Muscle of back (tissue), 11 donors: Measurements from ENCODE around the gene HAPSTR1. TPM values are rescaled to one million over a fixed set of nuclear protein-coding genes. Genes with fewer than 3 reads are reported as not detected.

Experiments used
- DNase-seq, 3 donors: peaks; one replicate each; pipeline versions ENCODE4 v3.0.0 to v3.0.0-alpha.2; 2013
- polyA plus RNA-seq, 10 donors: library from polyadenylated mRNA; unstranded; fragments of 120-200 nt; gene quantifications; one replicate each; pipeline ENCODE4 v1.2.1, GENCODE V29; 2013; ENCODE audit not compliant: insufficient read length in 10 of 10

HAPSTR1 gene
- polyA plus RNA-seq, 10 donors: 29.8 to 41.3 (median 35.3) TPM

DNA sequence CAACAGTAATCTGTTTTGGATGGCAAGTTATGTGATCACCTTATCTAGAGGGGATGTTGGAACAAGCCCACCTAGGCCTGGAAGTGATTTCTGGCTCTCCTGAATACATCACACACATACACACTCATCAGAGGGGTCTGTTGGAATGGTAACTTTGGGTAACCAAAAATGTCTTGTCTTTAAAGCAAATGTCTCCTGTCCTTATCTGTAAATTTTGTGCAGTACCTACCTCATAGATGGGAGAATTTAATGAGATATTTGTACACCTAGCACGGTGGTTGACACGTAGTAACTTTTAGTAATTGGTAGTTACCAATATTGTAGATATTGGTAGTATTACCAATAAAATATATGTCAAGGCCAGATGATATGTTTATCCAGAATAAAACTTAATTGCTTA lies 24.7 kb downstream of the HAPSTR1 start:
- no peak for DNase-seq

DNA sequence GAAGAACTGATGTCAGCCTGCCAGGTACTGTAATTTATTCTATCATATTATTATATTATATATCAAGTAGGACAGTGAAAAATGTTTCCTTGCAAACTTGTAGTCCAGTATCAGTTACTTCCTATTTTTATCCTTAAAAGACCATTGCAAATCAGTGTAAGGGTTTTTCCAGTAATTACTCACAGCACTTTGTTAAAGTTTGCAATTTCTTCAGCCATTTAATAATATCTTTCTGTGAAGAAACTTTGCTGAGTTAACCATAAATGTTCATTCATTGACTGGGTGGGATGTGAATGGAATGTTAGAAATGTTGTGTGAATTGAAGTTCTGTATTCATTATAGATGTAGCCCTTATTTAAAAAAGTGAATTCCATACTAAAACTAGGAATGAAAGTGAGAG lies 26.7 kb downstream of the HAPSTR1 start:
- no peak for DNase-seq

DNA sequence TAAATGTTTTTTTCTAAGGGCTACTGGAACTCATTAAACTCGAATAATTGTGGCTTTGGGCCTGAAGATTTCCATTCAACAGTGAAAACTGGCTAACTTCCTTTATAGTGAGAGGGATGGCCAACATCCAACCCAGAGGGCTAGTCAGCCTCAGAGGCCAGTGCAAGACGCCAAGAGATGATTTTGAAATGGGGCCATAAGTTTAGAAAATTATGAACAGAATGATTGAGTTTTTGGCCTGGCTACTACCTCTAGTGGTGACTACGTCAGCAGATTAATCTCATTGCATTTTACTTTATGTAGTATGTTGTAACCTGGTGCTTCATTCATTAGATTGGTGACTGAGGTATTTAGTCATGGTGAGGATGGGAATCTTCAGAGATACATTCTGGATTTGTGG lies 28.4 kb downstream of the HAPSTR1 start:
- DNase-seq: peak; percentile 48 to 63 (median 57)

DNA sequence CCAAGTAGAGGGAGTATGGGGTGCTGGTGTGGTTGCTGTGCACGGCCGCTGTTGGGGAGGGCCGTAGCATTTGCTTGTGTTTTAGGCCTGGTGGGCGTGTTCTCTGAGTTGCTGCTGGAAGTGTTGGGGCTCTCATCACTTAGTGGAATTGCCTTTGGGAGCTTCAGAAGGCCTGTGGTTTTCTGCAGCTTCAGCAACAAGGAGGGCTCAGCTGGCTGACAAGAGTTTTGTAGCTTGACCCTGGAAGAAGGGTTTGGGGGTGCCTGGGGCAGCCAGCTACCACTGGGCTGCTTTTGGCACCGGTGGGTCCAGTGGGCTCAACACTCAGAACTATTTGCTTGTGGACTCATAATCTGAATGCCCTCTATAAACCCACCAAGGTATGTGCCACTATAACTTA lies 30.9 kb downstream of the HAPSTR1 start:
- no peak for DNase-seq

DNA sequence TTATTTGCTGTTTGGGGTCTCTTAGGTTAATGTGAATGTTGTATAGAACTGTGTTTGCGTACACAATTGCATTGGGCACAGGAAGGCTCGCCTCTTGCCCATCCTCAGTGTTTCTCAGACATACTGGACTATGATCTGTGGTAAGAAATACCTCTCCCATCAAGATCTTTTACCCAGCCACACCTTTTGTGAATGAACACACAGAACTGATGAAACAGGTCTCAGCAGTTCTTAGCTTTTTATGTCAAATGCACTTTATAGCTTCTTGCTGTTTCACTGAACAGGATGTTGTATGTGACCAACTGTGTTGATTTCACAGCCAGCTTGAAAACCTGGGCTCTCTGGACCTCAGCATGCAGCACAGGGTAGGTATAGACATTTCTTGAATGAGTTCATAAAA lies 31.5 kb downstream of the HAPSTR1 start:
- no peak for DNase-seq

DNA sequence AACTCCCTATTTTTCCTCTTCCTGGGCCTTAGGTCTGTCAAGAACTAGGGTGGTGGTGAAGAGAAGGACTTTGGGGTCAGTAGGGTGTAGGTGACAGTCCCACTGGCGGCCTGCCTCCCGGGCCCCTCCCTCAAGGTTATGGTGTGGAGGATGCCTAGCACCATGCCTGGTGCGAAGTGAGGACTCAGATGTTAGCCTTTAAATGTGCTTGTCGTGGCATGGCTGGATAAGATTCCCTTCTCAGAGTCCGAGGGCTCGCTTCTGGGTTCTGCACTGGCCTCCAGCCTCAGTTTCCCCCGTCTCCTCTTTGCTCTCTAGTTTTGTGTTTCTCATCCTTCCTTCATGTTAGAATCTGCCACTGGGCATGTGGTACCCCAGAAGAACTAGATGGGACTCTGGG lies 32.0 kb downstream of the HAPSTR1 start:
- DNase-seq: no peak

DNA sequence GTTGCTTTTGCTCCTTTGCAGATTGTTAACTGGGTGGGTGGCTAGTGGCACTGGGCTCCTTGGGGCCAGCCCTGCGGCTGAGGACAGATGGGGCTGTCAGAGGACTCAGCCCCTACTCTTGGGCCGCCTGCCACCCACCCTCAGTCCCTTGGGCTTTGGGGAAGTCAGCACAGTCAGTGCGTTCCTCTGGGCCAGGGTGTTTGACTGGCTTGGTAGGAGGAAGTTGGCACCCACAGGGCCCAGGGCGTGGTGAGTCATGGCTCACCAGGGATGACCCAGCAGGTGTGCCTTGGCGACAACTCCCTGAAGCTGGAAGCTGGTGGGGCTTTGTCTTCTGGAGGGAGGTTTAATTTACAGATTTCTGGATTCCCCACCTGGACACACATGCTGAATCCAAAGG lies 32.4 kb downstream of the HAPSTR1 start:
- DNase-seq: no peak

DNA sequence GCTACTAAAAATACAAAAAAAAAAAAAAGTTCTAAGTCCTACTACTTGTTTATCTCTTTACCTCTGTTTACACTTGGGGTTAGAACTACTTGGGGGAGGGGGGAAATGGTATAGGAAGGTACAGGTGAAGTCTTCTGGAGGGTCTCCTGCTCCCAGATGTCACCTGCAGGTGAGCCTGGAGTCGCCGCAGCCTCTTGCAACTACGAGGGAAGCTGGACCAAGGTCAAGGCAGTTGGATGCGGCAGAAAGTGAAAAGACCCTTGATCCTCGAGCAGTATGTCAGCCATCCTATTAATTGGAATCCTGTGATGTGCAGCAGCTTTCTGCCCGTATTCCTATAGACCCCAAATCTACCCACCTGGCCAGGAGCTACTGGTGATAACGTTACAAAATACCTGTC lies 33.0 kb downstream of the HAPSTR1 start:
- no peak for DNase-seq

DNA sequence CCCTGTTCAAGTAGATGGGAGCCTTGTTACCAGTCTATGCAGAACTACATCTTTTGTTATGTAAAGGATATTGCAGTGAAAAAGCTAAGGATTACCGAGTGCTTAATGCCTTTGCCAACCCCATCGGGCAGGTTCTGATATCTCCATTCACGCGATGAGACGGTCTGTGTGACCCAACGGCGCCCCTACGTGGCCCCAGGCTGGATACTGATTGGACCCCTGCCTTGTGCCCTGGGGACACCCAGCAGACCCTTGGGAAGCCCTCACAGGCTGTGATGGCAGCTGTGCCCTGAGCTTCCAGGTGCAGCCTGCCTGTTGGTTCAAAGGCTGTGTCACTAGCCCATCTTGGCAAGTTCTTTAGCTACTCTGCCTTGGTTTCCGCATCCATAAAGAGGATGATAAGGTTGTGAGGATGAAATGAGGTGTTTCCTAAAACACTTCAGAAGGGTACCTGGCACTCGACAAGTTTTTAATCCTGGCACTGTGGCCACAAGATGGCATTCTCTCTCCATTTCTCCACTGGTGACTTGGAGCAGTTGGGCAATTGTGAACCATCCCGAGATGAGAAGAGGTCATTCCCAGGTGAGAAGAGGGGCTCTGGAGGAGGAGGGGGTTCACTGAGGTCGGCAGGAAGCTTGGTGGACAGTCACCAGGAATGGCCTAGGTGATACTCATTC lies 33.6 kb downstream of the HAPSTR1 start:
- no peak for DNase-seq

DNA sequence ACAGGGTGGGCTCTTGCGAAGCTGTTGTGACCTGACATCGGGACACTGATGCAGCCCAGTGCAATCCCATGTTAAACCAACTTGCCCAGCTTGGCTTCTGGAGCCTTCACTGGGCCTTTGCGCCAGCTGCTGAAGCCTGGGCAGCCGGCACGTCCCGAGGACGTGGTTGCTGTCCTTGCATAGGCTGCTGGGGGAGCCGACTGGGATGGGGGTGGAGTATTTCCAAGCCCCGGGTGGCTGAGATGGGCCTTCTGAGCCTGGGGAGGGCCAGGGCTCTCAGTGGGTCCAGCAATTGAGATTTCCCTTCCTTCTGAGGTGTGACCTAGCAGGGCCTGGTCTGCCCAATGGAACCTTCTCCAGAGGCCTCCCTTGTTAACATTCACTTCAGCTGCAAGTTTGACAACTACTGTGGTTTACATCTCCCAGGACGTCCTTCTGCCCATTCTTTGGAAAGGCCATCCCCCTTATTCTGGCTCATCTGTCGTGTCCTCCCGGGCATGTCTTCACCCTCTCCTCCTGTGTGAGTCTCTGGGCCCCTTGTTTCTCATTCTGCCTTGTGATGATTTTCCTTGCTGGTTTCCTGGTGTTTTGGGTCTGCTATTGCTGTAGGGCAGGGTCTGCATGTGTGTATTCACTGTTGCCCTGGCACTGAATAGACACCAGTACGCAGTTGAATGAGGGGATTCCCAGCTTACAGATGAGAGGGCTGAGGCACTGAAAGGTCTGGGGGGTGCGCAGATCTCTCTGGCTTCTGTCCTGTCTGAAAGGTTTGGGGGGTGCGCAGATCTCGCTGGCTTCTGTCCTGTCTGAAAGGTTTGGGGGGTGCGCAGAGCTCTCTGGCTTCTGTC lies 34.4 kb downstream of the HAPSTR1 start:
- no peak for DNase-seq

DNA sequence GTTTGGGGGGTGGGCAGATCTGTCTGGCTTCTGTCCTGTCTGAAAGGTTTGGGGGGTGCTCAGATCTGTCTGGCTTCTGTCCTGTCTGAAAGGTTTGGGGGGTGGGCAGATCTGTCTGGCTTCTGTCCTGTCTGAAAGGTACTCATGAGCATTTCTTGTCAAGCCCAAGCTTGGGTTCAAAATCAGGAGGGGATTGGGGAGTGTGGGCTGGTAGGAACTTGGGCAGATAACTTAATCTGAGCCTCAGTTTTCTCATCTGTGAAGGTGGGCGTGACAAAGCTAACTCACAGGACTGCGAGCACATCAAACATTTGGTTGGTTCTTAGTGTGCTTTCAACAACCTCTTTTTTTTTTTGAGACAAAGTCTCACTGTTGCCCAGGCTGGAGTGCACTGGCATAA lies 35.2 kb downstream of the HAPSTR1 start:
- no peak for DNase-seq

DNA sequence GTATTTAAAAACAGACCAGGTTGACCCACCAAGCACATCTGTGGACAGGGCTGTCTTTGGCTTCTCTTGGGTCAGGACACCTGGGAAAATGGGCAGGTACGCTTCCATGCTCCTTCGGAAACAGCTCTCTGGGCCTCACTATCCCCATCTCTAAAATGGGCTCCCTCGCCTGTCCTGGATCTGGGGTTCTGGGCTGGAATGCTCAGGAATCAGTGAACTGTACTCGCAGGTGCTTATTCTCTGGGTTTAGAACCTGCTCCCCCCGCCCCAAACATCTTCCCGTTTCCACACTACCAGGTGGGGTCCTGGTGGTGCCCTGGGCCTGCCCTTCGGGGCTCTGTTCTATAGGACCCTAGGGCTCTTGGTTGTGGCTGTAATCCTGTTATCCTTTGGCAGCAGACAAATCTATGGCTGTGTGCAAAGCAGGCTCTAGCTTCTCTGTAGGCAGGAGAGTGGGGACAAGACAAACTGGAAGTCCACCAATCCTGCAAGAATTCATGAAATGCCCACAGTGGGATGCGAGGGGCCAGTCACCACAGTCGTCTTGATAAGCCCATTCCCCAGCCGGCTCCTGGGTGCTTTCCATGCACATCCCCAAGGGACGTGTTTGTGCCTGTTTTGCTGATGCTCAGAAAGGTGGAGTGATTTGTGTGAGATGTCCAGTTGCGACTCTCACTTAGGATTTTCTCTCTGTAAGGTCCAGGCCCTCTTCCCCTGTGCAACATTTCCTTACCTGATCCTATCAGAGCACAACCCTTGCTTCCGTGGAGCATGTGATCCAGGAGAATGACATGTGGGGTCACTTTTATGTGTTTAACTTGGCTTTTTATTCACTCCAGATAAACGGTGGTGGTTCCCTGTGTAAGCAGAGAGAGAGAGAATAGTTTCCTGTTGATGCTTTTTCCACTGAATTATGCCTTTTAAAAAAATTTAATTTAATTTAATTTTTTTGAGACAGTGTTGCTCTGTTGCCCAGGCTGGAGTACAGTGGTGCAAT lies 37.2 kb downstream of the HAPSTR1 start:
- DNase-seq: no peak

DNA sequence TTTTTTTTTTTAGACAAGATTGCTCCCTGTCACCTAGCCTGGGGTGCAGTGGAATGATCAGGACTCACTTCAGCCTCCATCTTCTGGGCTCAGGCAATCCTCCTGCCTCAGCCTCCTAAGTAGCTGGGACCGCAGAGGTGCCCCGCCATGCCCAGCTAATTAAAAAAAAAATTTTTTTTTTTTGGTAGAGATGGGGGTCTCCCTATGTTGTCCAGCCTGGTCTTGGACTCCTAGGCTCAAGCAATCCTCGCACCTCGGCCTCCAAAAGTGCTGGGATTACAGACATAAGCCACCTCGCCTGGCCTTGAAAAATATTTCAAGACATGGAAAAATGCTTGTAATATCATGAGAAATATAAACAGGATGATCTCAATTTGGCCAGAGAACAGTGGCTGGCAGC lies 42.9 kb downstream of the HAPSTR1 start:
- DNase-seq: no peak

DNA sequence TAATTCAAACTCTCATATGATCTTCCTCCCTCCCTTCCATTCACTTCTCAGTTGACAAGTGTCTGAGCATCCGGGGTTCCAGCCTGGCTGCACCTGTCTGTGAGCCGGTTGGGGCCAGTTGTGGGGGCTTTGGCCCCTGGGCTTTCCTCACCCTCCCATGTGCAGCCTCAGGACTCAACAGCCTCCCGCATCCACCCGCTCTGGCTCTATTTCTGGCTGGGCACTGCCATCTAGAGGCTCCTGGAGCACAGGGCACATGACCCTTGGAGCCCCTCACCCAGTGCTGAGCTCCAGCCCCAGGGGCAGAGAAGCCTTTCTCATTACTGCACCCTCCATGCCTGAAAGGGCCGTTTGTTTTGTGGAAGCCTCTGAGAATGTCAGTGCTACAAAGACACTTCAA lies 43.3 kb downstream of the HAPSTR1 start:
- peak in 1 of 3 donors; percentile 45 for DNase-seq

DNA sequence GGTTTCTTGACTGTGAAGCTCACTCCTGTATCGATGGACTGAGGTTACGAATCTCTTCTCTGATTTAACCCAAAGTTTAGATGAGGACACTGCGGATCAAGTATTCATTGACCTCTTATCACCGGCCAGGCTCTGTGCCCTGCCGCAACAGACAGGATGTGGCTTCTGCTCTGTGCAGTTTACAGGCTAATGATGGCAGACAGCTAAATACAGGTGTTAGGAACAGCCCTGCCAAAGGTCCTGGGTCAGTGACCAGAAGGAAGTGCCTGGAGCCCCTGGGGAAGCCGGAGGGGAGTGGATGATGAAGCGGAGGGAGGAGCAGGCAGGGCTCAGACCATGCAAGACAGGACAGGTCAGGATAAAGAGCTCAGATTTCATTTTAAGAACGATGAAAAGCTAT lies 44.4 kb downstream of the HAPSTR1 start:
- no peak for DNase-seq

DNA sequence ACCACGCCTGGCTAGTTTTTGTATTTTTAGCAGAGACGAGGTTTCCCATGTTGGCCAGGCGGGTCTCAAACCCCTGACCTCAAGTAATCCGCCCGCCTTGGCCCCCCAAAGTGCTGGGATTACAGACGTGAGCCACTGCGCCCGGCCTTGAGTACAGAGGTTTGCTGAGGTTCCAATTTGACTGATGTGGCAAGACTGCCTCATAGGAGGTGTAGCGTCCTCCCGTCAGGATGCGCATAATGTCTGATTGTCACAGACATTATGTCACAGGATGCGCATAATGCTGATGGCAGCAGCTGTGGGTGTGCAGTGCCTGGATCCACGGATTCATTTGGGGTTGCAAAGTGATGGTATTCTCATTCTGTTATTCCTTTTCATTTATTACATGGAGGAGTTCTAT lies 45.2 kb downstream of the HAPSTR1 start:
- no peak for DNase-seq

DNA sequence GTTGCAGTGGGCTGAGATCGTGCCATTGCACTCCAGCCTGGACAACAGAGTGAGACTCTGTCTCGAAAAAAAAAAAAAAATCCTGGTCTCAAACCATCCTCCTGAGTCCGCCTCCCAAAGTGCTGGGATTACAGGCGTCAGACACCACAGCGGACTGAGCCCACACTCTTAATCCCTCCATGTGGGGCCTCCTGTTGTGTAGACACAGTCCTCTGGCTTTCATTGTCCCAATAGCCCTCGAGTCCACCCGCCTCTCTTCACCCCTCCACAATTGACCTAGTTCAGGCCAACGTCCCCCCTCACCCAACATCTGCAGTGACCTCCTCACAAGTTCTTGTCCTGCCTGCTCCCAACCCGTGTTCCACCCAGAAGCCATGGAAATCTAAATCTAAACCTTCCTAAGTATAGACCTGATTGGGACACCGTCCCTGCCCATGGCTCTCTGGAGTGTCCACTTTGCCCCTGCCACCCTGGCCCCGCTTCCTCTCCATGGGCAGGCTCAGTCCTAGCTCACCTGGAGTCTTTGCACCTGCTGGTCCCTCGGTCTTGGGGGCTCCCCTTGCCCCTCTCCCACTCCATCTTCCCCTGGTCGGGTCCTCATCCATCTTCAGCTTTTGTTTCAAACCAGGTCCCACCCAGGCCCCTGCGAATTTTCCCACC lies 46.7 kb downstream of the HAPSTR1 start:
- DNase-seq: no peak

DNA sequence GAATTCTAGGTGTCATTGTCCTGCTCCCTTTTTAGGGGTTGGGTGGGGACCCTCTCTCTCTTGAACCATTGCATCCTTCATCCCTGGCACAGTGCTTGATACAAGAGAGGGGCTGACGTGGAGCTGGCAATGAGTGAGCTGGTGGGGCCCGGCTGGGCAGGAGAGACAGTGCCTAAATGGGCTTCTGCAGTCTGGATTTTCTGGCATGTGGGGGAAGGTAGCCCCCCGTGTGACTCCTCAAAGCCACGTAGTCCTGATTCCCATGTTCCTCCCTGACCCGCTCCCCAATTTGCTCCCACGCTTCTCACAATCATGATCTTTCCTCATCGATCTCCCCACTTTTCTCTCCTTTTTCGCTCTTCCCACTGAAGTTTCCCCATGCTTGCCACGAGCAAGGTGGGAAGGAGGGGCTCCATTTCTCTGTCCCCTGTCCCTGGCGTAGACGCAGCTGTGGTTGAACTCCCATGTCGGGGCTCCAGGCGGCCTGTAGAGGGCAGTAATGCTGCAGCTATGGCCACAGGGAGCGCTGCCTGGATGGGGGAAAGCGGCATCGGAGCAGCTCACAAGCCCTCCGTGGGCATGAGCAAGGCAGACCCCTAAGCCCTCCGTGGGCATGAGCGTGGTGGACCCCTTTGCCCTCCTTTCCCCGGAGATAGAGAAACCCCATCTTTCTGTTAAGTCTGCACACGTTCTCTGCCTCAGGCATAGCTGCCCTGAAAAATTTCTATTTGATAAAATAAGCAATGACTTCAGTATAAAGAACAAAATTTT lies 47.5 kb downstream of the HAPSTR1 start:
- peak in 2 of 3 donors; percentile 54 to 80 for DNase-seq

DNA sequence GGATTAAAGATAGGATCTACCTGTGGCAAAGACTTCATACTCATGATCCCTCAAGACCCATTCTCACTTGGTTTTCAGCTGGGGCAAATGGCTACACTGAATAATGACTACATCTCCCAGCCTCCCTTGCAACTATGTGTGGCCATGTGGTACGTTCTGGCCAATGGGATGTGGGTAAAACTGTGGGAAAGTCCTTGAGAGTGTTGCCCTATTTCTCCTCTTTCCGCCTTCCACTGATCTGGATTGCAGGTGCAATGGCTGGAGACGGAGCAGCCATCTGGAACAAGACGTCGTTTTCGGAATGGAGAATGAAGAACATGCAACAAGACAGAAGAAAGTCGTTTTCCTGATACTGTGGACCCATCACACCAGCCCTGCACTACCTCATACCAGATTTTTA lies 48.5 kb downstream of the HAPSTR1 start:
- no peak for DNase-seq
